A172 (cell line): ENCODE measurements around the gene DENND2D. TPM values are rescaled to one million over a fixed set of nuclear protein-coding genes. Genes with fewer than 3 reads are reported as not detected.

Experiments used
- DNase-seq: peaks from one replicate; pipeline ENCODE4 v3.0.0-alpha.2; 2015; ENCODE audit warnings: low spot score
- total RNA-seq: library from RNA; depleted of rRNA; stranded (reverse); fragments of >200 nt; shearing (Covaris generic); gene quantifications from 2 replicates; pipeline ENCODE4 v1.2.3, GENCODE V29; 2014

DENND2D gene
- total RNA-seq, 1 experiment from 2014 or later: 1.6 TPM

DNA sequence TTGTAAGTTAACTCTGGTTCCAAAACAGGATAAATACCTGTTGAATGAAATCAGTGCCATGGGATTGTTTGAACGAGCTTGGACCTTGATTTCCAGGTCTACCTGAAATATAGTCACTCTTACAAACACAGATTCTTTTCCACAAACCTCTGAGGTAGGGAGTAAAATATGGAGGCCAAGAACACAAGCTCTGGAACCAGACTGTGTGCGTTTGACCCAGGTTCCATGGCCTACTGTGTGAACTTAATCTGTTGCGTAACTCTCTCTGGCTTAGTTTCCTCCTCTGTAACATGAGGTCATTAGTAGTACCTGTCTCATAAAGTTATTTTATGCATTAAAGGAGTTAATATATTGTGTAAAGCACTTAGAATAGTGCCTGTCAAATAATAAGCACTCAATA lies 25.1 kb downstream of the DENND2D start:
- DNase-seq: no peak

DNA sequence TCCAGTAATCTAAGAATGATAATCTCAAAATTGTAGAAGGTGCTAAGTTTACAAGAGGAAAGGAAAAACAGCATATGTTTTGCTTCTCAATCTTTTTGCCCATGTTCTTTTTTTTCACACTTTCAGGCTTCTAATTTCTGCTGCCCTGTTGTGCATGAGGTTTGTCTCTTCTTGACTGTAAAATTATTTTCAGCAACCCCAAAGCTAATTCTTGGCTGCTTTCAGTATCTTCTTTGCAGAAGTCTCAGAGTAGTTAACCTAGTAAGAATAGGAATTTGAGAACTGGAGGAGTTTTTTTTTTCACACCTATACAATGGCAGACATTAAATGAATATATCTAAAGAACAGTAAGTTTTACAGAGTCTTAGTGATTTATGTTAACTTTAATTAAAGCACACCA lies 26.4 kb downstream of the DENND2D start:
- DNase-seq: no peak

DNA sequence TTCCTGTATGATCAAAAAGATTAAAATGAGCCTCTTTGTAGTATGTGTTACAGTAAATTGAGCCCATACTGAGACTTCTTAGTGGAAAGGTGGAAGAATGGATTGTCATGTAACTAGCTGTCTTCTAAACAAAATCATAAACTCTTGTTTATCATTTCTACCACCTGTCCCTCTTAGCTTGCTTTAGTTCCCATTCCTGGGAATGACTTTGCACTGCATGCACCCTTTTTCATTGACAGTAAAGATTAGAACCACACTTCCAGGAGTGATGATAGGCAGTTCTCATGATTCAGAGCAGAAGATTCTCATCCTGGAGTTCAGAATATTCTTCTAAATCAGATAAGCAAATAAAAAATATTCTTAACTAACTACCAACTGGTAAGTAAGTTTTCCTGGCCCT lies 28.0 kb downstream of the DENND2D start:
- no peak for DNase-seq

DNA sequence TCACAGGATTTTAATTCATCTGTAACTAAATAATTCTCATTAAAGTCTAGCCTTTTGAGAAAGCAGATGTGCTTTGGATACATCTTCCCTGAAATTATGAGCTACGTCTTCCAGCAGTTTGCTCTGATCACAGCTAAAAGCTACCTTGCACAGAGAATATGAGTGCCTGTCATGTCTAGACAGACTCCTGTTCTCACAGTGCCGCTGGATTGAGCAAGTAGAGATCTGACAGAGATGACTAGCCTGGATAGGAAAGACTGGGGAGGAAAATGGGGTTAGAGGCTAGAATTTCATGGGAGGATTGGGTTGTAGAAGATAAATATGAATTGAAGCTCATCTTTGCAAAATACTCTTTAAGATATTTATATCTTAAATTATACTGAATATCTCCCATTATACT lies 36.3 kb downstream of the DENND2D start:
- DNase-seq: no peak

DNA sequence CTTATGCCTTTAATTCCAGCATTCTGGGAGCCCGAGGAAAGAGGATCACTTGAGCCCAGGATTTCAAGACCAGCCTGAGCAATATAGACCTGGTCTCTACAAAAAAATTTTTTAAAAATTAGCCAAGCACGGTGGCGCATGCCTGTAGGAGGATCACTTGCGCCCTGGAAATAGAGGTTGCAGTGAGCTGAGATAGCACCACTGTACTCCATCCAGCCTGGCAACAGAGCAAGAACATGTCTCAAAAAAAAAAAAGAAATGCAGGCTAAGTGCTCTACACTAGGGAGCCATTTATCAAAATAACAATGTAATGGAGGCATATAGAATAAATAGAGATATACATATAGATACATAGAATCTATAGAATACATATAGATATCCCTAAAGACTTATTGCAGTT lies 37.1 kb downstream of the DENND2D start:
- no peak for DNase-seq

DNA sequence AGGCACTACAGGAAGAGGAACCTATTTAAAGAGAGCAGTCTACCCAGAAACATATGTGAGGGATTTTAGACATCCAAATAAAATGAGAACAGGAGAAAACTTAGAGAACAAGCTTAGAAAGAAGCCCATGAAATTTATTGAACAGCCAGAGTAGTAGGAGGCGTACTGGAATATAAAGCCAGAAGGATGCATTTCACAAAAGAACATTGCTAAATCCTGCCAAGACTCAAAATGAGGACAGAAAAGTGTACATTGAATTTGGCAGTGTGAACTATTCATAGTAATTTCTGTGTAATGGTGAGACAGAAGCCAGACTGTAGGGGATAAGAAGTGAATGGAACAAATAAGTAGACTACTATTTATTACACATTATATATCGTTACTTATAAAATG lies 38.0 kb downstream of the DENND2D start:
- no peak for DNase-seq

DNA sequence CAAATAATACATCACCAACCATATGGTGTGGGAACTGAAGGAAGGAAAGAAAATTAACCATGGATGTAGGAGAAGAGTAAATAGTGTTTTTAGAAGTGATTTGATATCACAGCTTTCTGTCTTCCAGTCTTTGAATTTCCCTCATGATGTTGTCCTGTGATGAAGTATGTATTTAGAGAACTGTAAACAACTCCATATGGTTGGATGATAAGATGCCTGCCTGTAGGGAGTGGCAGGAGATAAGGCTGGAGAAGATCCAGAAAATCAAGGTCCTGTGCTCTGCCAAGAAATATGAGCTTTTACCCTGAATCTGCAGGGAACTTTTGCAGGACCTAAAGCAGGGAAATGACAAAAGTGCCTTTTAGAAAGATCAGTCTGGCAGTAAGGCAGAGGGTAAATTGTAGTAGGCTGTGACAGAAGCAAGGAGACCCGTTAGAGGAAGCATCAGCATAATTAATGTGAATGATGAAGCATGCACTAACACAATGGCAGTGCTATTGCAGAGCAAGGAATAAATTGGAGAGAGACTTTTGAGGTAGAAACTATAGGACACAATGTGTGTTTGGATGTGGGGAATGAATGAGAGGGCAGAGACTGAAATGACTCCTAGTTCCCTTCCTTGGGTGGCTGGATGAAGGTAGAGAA lies 38.5 kb downstream of the DENND2D start:
- no peak for DNase-seq

DNA sequence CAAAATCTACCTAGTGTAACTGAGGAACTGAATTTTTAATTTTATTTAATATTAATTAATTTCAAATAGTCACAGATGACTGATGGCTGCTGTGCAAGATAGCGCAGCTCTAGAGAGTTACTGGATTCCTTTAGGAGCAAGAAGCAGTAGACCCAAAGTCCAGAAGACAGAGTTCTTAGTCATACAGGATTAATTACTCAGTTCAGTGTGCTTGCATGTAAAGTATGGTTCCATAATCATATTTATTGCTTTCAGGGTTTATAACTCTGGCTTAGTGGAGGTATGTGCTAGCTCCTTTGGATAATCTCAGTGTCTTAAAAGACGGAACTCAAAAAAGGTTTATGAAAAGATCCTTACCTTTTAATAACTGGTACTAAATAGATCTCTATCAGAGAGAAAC lies 43.0 kb downstream of the DENND2D start:
- DNase-seq: no peak

DNA sequence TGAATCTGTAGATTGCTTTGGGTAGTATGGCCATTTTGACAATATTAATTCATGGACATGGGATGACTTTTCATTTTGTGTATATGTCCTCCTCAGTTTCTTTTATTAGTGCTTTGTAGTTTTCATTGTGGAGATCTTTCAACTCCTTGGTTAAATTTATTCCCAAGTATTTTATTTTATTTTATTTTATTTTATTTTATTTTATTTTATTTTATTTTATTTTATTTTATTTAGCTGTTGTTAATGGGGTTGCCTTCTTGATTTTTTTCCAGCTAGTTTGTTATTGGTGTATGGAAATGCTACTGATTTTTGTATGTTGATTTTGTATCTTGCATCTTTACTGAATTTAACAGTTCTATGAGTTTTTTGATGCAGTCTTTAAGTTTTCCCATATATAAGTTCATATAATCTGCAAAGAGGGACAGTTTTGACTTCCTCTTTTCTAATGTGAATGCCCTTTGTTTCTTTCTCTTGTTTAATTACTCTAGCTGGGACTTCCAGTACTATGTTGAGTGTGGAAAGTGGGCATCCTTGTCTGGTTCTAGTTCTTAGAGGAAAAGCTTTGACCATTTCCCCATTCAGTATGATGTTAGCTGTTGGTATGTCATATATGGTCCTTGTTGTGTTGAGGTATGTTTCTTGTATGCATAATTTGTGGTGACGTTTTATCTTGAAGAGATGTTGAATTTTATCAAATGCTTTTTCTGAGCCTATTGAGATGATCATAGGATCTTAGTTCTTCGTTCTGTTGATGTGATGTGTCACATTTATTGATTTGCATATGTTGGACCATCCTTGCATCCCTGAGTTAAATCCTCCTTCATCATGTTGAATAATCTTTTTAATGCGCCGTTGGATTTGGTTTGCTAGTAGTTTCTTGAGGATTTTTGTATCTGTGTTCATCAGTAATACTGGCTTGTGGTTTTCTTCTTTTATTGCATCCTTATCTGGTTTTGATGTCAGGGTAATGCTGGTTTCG lies 46.1 kb downstream of the DENND2D start:
- DNase-seq: no peak

DNA sequence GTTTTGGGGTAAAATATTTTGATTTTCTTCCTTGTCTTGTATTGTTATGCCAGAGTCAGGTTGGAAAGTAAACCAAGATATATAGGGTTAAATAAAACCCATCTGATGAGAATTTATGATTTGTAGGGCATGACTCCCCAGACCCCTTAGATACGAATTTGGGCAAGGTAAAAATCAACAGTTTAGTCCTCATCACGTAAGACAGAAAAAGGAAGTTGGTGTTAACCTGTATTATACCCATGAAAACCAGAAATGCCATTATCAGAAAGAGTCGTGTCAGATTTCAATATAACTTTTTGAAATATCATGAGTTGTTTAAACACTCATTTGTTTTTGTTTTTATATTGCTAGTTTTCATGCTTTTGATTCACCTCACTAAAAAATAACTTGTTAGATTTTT lies 48.6 kb downstream of the DENND2D start:
- no peak for DNase-seq

DNA sequence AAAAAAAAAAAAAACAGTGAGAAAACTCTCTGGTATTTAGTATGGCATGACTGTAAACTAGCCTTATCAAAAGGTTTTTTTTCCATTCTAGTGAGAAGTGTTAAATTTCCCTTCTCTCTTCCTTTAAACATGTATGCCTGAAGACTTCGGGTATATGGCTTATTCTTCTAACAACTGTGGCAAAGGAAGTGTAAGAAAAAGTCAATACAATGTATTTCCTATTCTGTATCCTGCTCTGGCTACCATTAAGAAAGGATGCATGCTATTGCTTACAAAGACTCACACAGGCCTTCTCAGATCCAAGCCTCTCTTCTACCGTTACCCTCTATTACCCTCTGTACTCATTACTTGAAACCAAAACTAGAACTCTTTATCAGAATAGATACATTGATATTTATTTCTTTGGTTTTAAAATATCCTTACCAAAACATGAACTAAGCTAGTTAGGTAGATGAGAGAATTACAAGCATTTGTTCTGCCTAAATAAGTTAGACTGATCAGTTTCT lies 52.0 kb downstream of the DENND2D start:
- no peak for DNase-seq

DNA sequence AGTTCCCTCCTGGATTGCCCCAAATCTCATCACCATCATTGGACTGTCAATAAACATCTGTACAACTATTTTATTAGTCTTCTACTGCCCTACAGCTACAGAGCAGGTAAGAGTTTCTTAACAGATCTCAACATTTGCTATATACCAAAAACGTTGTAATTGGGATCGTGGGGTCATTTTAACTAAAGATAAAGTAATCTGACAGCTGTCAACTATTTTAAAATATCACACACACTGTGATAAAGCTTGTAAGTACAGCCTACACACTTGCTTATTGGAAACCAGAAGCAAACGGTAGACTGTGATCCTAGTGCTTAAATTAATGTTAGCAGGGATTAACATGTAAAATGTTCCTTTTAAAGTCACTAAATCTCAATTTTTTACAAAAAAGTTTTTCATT lies 52.5 kb downstream of the DENND2D start:
- no peak for DNase-seq

DNA sequence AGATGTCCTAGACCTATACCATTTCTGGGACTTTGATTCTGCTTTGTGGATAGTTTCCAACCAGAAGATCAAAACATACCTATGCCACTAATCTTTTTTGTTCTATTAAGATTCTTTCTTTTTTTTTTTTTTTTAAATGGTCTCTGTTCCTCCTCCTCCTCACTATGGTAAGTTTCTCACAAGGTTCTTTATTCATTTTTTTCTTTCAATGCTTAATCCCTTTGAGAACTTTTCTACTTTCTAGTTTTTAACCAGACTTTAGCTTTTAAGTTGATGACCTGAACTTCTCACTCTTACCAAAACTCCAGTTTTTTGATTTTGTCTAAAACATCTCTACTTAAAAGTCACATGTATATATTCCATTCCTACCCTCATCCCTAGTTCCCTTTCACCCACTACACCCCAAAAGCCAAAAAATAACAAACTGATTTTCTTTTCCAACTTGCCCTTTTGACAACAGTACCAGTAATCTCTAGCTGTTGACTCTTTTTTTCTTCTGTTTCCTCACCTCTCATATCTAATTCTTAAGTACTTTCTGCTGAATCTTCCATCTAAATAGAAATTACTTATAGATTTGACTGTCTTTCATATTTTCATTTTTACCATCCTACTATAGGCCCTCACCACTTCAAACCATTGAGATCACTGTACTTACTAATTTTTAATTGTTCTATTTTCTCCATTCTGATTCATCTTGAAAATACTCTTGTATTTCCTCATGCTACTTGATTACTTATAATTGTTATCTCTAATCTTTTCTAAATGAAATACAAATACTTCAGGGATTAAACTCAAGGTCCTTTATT lies 54.3 kb downstream of the DENND2D start:
- no peak for DNase-seq

DNA sequence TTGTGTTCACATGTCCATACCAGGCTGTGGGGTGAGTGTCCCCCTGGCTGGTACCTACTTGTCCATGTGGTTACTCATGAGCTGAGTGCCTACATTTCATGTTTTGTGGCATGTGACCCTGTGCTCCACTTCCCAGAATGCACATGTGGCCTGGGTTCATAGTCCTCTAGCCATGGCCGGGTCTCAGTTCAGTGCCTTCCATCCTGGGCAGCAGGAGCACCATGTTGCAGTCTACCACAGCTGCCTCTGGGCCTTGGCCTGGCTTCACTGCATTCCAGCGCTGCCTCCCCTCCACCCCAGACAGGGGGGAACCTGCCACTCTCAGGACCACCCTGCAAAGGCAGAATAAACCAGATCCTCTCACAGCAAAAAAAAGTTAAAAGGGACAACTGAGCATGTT lies 54.9 kb downstream of the DENND2D start:
- DNase-seq: no peak

DNA sequence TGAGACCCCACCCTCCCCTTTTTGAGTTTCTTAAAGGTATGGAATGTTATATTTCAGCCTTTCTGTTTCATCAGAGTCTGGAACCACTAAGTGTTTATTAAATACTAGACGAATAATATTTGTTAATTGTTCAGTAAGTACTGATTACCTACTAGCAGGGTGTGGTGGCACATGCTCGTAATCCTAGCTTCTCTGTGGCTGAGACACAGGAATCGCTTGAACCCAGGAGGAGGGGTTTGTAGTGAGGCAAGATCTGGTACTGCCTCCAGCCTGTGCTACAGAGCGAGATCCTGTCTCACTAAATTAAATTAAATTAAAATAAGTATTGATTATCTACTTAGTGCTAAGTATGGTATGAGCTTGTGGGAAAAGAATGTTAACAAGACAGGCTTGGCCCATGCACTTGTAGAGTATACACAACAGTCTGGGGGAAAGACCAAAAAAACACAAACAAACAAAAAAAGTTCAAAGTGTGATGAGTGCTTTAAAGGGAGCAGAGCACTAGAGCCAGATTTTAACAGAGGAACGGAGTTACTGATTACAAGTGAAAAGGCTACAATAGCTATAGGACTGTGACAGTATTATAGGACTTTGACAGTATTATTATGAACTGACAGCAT lies 58.0 kb downstream of the DENND2D start:
- no peak for DNase-seq

DNA sequence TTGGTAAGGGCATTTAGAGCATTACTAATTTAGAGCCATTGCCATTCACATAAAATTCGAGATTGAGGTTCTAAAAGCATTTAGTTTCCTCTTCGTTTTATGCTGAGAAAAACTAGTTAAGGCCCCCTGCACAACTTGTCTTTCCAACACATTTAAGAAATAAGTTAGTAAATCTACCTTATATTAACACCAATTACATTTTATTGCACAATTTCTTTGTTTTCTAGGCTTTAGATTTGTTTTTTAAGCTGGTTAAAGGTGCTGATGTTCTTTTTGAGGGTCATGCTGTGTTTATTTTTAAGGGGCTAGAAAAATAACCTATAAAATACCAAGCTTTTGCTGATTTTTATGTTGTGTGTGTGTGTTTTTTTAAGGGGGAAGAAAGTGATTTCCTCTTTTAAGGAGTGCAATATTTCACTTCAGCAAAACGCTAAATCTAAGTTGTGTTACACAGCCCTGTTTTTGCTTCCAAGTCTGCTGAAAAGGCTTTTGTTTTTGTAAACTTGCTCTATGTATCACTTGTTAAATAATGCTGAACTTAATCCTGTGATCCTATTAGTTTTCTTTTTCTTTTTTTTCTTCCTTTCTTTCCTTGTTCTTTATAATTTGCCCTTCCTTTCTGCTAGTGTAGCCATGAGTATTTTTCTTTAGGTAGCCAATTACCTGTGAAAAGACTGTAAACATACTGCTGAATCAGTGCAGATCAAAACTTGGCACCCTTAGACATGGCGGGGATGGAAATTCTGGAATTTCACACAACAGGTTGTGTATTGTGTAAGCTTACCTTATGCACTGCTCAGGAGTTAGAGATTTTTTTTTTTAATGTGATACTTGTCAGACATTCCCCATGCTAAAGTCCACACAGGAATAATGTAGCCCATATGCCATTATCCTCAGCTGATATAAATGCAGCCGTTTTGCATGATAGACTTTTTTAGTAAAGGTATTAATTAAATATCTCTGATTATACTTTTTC lies 58.9 kb downstream of the DENND2D start:
- DNase-seq: no peak

DNA sequence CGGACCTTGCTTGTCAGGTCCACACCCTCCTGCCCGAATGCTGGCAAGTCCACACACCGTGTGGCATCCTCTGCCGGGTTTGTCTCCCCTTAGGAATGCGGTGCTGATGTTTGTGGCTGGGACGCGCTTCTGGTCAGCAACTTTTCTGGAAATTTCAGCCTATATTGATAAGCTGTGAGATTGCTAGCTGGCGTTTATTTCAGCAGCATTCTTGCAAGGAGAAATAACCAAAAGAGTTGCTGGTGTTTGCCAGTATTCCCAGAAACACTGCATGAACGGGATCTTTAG lies 59.8 kb downstream of the DENND2D start:
- peak; percentile 35 for DNase-seq

DNA sequence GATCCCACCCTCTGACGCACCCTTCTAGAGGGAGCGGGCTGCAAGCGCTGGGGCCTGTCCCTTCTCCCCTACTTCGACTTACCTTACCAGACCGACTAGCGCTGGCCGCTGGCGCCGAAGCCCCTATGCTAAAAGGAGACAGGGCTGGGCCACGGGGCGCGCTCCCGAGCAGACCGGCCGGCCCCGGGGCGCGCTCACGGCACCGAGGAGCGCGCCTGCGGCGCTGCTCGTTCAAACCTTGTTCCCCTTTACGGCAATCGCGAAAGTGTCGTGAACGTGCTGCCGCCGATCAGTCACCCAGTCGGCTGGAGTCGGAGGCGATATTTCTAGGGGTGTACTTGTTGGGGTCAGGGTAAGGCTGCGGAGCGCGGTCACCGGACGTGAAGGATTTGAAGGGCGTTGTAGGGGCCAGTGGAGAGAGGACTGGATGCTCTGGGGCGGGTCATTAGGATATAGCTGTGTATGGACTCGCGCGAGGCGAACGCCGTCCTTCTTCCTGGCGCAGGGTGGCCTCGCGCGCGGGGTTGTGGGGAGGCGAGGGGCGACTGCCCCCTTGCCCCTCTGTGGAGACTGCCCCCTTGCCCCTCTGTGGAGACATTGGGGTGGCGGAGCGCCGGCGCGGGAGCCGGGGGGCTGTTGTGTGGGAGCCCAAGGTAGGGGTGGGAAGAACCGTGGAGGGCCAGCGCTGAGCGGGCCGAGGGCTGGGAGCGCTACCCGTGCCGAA lies 60.3 kb downstream of the DENND2D start, which contains the start of the genes CEPT1 and DRAM2:
Gene CEPT1, plus strand, starts transcription at position 268 of the 724 bp plus-strand sequence. CDS start 7,492 bp downstream, outside the sequence.
Gene DRAM2, minus strand, starts transcription at position 138 of the 724 bp plus-strand sequence. CDS start 8,539 bp downstream, outside the sequence.
- peak; percentile 84 for DNase-seq

DNA sequence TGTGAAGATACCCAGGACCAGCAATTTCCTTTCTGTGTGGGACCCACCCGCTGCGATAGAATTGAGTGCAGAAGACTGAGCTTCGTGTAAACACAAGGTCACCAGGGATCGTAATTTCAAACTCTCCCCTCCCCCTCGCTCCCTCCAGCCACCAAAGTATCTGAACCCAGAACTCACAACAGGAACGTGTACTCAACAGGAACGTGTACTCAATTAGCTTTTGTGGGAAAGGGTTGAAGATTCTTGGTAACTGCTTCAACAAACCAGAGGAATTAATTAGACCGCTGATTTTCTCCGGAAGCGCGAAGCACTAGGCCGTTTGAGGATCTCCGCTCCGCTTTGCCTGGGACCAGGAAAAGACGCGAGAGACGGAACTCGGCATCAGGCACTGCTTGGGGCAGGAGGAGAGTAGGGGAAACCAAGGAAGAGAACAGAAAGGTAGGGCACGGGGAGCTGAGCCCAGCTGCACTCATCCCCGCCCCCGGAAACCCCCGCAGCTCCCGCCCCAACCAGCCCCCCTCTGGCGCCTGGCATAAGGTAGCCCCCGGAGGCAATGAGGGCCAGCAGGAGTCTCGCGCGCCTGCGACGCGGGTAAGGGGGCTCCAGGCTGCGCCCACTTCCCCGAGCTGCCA lies 61.0 kb downstream of the DENND2D start:
- peak; percentile 44 for DNase-seq
